HUES6 (cell line): ENCODE results near the gene TMEM134.

Experiments used
- H3K27ac ChIP-seq: 2 replicates; pipeline ENCODE4 v1.7.0; 2013; ENCODE audit warnings: low read depth, mild to moderate bottlenecking, low read length, inconsistent platforms
- H3K27me3 ChIP-seq: 2 replicates; pipeline ENCODE4 v1.6.1; 2013; ENCODE audit warnings: low read length; ENCODE audit not compliant: control insufficient read depth, insufficient read depth
- H3K36me3 ChIP-seq: 2 replicates; pipeline ENCODE4 v1.6.1; 2013; ENCODE audit warnings: low read length; ENCODE audit not compliant: control insufficient read depth, insufficient read depth
- H3K4me1 ChIP-seq: 2 replicates; pipeline ENCODE4 v1.6.1; 2013; ENCODE audit warnings: low read length; ENCODE audit not compliant: control insufficient read depth, insufficient read depth
- H3K4me3 ChIP-seq: 2 replicates; pipeline ENCODE4 v1.5.1; 2013; ENCODE audit warnings: low read depth, low read length
- H3K9ac ChIP-seq: one replicate; pipeline ENCODE4 v1.6.1; 2013; ENCODE audit warnings: mild to moderate bottlenecking, low read length
- H3K9me3 ChIP-seq: 2 replicates; pipeline ENCODE4 v1.6.1; 2013; ENCODE audit warnings: low read depth, low read length; ENCODE audit not compliant: control insufficient read depth, insufficient read depth

TMEM134 gene

GRCh38 chr11:67464411-67465188, 4.5 kb downstream of the TMEM134 start:
- Histone ChIP-seq H3K27me3 (no peaks in the 10 kb centered on the region), H3K36me3 (no peaks in the 10 kb centered on the region), H3K4me1 (peaks cover 19% of the 10 kb centered on the region), H3K9ac (peak overlapping the region; percentile 75), H3K27ac (peak overlapping the region; percentile 69), H3K9me3 (no peaks in the 10 kb centered on the region), H3K4me3 (peak overlapping the region; percentile 78)

GRCh38 chr11:67463680-67464410, 5.2 kb downstream of the TMEM134 start:
- Histone ChIP-seq H3K9ac (peak overlapping the region; percentile 57), H3K27me3 (no peaks in the 10 kb centered on the region), H3K4me3 (peak overlapping the region; percentile 44), H3K9me3 (no peaks in the 10 kb centered on the region), H3K27ac (peak overlapping the region; percentile 34; the same call in 1 of the 2 replicates), H3K4me1 (peaks cover 19% of the 10 kb centered on the region), H3K36me3 (no peaks in the 10 kb centered on the region)

- H3K4me1 ChIP-seq: peaks cover 17% of the 10 kb centered on the region
- H3K9me3 ChIP-seq: no peaks in the 10 kb centered on the region
- no peak overlapping the region for H3K9ac ChIP-seq
- H3K27me3 ChIP-seq: no peaks in the 10 kb centered on the region
- no peaks in the 10 kb centered on the region for H3K36me3 ChIP-seq
- no peak overlapping the region for H3K27ac ChIP-seq
- no peak overlapping the region for H3K4me3 ChIP-seq
These were observed 5.9 kb downstream of the TMEM134 start for GRCh38 chr11:67463186-67463585.

- Histone ChIP-seq H3K27ac (no peak overlapping the region), H3K27me3 (no peaks in the 10 kb centered on the region; the same call in 1 of the 2 replicates), H3K4me1 (no peaks in the 10 kb centered on the region), H3K4me3 (no peak overlapping the region), H3K9ac (no peak overlapping the region), H3K9me3 (no peaks in the 10 kb centered on the region), H3K36me3 (no peaks in the 10 kb centered on the region)
These were observed 10.8 kb downstream of the TMEM134 start for GRCh38 chr11:67458266-67458665.

GRCh38 chr11:67457453-67457852, 11.6 kb downstream of the TMEM134 start:
- Histone ChIP-seq H3K4me1 (no peaks in the 10 kb centered on the region), H3K27me3 (no peaks in the 10 kb centered on the region; the same call in 1 of the 2 replicates), H3K36me3 (no peaks in the 10 kb centered on the region), H3K9ac (no peak overlapping the region), H3K27ac (no peak overlapping the region), H3K4me3 (no peak overlapping the region), H3K9me3 (no peaks in the 10 kb centered on the region)

GRCh38 chr11:67456068-67456705, 12.9 kb downstream of the TMEM134 start:
- H3K4me1 ChIP-seq: no peaks in the 10 kb centered on the region
- no peak overlapping the region for H3K27ac ChIP-seq
- H3K36me3 ChIP-seq: no peaks in the 10 kb centered on the region
- H3K27me3 ChIP-seq: no peaks in the 10 kb centered on the region; the same call in 1 of the 2 replicates
- no peak overlapping the region for H3K9ac ChIP-seq
- no peaks in the 10 kb centered on the region for H3K9me3 ChIP-seq
- H3K4me3 ChIP-seq: no peak overlapping the region

- Histone ChIP-seq H3K27ac (no peak within 1 kb of the TSS), H3K36me3 (no peaks in the 10 kb centered on the region), H3K4me3 (no peak within 1 kb of the TSS), H3K27me3 (no peaks in the 10 kb centered on the region; the same call in 1 of the 2 replicates), H3K4me1 (no peaks in the 10 kb centered on the region), H3K9me3 (no peaks in the 10 kb centered on the region), H3K9ac (no peak within 1 kb of the TSS)
These were observed 14.0 kb downstream of the TMEM134 start, which contains the start of gene CABP4 for GRCh38 chr11:67455054-67455453. TSS of gene CABP4 (plus strand) at chr11:67455354. CDS start at chr11:67455424, 70 bp downstream.

- Histone ChIP-seq H3K27me3 (no peaks in the 10 kb centered on the region; the same call in 1 of the 2 replicates), H3K4me3 (no peak overlapping the region), H3K4me1 (no peaks in the 10 kb centered on the region), H3K9ac (no peak overlapping the region), H3K9me3 (no peaks in the 10 kb centered on the region), H3K27ac (no peak overlapping the region), H3K36me3 (no peaks in the 10 kb centered on the region)
These were observed 15.0 kb downstream of the TMEM134 start for GRCh38 chr11:67453816-67454732.

- no peaks in the 10 kb centered on the region; the same call in 1 of the 2 replicates for H3K27me3 ChIP-seq
- no peaks in the 10 kb centered on the region for H3K36me3 ChIP-seq
- H3K9ac ChIP-seq: no peak within 1 kb of the TSS
- no peak within 1 kb of the TSS for H3K27ac ChIP-seq
- H3K4me3 ChIP-seq: no peak within 1 kb of the TSS
- H3K9me3 ChIP-seq: no peaks in the 10 kb centered on the region
- H3K4me1 ChIP-seq: no peaks in the 10 kb centered on the region
These were observed 16.7 kb downstream of the TMEM134 start, which contains the start of gene GPR152 for GRCh38 chr11:67452141-67452952. TSS of gene GPR152 (minus strand) at chr11:67452729. CDS start at chr11:67452724, 5 bp downstream.

- Histone ChIP-seq H3K4me3 (no peak overlapping the region), H3K27ac (no peak overlapping the region), H3K27me3 (no peaks in the 10 kb centered on the region; the same call in 1 of the 2 replicates), H3K9ac (no peak overlapping the region), H3K9me3 (no peaks in the 10 kb centered on the region), H3K4me1 (no peaks in the 10 kb centered on the region), H3K36me3 (no peaks in the 10 kb centered on the region)
These were observed 17.4 kb downstream of the TMEM134 start for GRCh38 chr11:67451658-67451976.
